KBM-7 (cell line): ENCODE results near the gene IL19.

Experiments
- DNase-seq: peaks from one replicate; pipeline ENCODE4 v3.0.0-alpha.2; 2015
- in situ Hi-C: fragments of 300-500 bp; cut with MboI; formaldehyde crosslinking; loops from 2 replicates; pipeline ENCODE4 v1.14.3; 2020; ENCODE audit warnings: low sequenced_read_pairs, low pct_unique_long_range_greater_than_20kb, mixed read lengths

The IL19 gene

GRCh38 chr1:206816390-206817287 lies 46.1 kb downstream of the IL19 start:
- DNase-seq, result no peak
- in situ Hi-C loops, result no loop called here

GRCh38 chr1:206821493-206821892 lies 50.9 kb downstream of the IL19 start:
- no peak for DNase-seq
- in situ Hi-C loops, result no loop called here

- in situ Hi-C loops, result no loop called here
- no peak for DNase-seq
These were observed 53.2 kb downstream of the IL19 start for GRCh38 chr1:206823727-206824126.

GRCh38 chr1:206824331-206824730 lies 53.8 kb downstream of the IL19 start:
- no peak for DNase-seq
- in situ Hi-C loops, result no loop called here

GRCh38 chr1:206826394-206826793 lies 55.8 kb downstream of the IL19 start:
- in situ Hi-C loops, result no loop called here

GRCh38 chr1:206828061-206828460 lies 57.5 kb downstream of the IL19 start:
- in situ Hi-C loops, result no loop called here
- DNase-seq, result no peak

More at GRCh38 chr1:206826394-206826793, 55.8 kb downstream of the IL19 start:
- no peak for DNase-seq

GRCh38 chr1:206828765-206829164 lies 58.2 kb downstream of the IL19 start:
- DNase-seq, result no peak
- in situ Hi-C loops, result no loop called here

GRCh38 chr1:206829282-206829681 lies 58.7 kb downstream of the IL19 start:
- DNase-seq, result no peak
- in situ Hi-C loops, result no loop called here

- DNase-seq, result no peak
- in situ Hi-C loops, result no loop called here
These were observed 59.3 kb downstream of the IL19 start for GRCh38 chr1:206829875-206830274.

GRCh38 chr1:206831650-206832049 lies 61.1 kb downstream of the IL19 start:
- DNase-seq, result no peak
- in situ Hi-C loops, result no loop called here

GRCh38 chr1:206832352-206832880 lies 61.8 kb downstream of the IL19 start:
- in situ Hi-C loops, result no loop called here
- no peak for DNase-seq

GRCh38 chr1:206833106-206833680 lies 62.6 kb downstream of the IL19 start:
- in situ Hi-C loops, result no loop called here
- DNase-seq, result peak; percentile 35

GRCh38 chr1:206833801-206834200 lies 63.2 kb downstream of the IL19 start:
- in situ Hi-C loops, result no loop called here
- DNase-seq, result no peak

- no peak for DNase-seq
- in situ Hi-C loops, result no loop called here
These were observed 63.6 kb downstream of the IL19 start for GRCh38 chr1:206834217-206834616.

GRCh38 chr1:206834711-206835110 lies 64.1 kb downstream of the IL19 start:
- no peak for DNase-seq
- in situ Hi-C loops, result no loop called here

- DNase-seq, result no peak
- in situ Hi-C loops, result no loop called here
These were observed 64.6 kb downstream of the IL19 start for GRCh38 chr1:206835186-206835585.

- no peak for DNase-seq
- in situ Hi-C loops, result no loop called here
These were observed 65.5 kb downstream of the IL19 start for GRCh38 chr1:206836111-206836510.

- DNase-seq, result no peak
- in situ Hi-C loops, result no loop called here
These were observed 68.5 kb downstream of the IL19 start for GRCh38 chr1:206839006-206839560.

- in situ Hi-C loops, result no loop called here
- DNase-seq, result no peak
These were observed 69.3 kb downstream of the IL19 start for GRCh38 chr1:206839857-206840256.
